H1 (cell line): Measurements from ENCODE around the gene ADIPOR2.

Experiments
- BRCA1 ChIP-seq: IDR thresholded peaks from 2 replicates; pipeline ENCODE4 v1.6.1; 2012; ENCODE audit warnings: low read depth, low read length, improper control_type of control experiment
- EP300 ChIP-seq, 2 experiments: IDR thresholded peaks; 1 replicate in 1 of 2; 2 replicates in 1 of 2; pipeline ENCODE4 v1.6.1; 2011 to 2012; ENCODE audit warnings: low read depth in 2 of 2, low read length in 2 of 2, mild to moderate bottlenecking in 2 of 2, borderline replicate concordance in 1 of 2, inconsistent platforms in 1 of 2, moderate library complexity in 1 of 2
- POLR2A ChIP-seq, 2 experiments: IDR thresholded peaks; 1 replicate in 1 of 2; 2 replicates in 1 of 2; pipeline ENCODE4 v1.6.1; 2011; ENCODE audit warnings: low read depth in 2 of 2, low read length in 2 of 2, mild to moderate bottlenecking in 2 of 2; ENCODE audit errors: control extremely low read depth in 1 of 2
- POLR2AphosphoS5 ChIP-seq: IDR thresholded peaks from 2 replicates; pipeline ENCODE4 v1.6.1; 2011; ENCODE audit warnings: low read depth, low read length
- SUZ12 ChIP-seq: fragments of 200-600 bp; sonication (generic); IDR thresholded peaks from 2 replicates; pipeline ENCODE4 v1.6.1; 2012; ENCODE audit warnings: mild to moderate bottlenecking, inconsistent platforms, low read length, moderate library complexity, mixed read lengths
- TF ChIP-seq, protein P1 (sequence below): IDR thresholded peaks from 2 replicates; pipeline ENCODE4 v1.6.1; 2011; ENCODE audit warnings: low read length, improper control_type of control experiment
- TF ChIP-seq, protein P2 (sequence below): IDR thresholded peaks from 2 replicates; pipeline ENCODE4 v1.6.1; 2012; ENCODE audit warnings: inconsistent platforms

GRCh38 chr12:1776170-1776921 lies 85.5 kb downstream of the ADIPOR2 start:
- no peak for TF ChIP-seq POLR2A (IDR thresholded peaks at IDR 0.05; ENCODE audit: control extremely low read depth in 1 of 2, low read depth in 2 of 2, low read length in 2 of 2)
- TF ChIP-seq SUZ12, result no peak
- TF ChIP-seq, protein P1, sequence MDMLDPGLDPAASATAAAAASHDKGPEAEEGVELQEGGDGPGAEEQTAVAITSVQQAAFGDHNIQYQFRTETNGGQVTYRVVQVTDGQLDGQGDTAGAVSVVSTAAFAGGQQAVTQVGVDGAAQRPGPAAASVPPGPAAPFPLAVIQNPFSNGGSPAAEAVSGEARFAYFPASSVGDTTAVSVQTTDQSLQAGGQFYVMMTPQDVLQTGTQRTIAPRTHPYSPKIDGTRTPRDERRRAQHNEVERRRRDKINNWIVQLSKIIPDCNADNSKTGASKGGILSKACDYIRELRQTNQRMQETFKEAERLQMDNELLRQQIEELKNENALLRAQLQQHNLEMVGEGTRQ, result no peak
- TF ChIP-seq, protein P2, sequence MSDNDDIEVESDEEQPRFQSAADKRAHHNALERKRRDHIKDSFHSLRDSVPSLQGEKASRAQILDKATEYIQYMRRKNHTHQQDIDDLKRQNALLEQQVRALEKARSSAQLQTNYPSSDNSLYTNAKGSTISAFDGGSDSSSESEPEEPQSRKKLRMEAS, result no peak
- no peak for TF ChIP-seq EP300 (IDR thresholded peaks at IDR 0.05; ENCODE audit: borderline replicate concordance in 1 of 2, low read depth in 2 of 2, low read length in 2 of 2)
- no peak for TF ChIP-seq POLR2AphosphoS5
- TF ChIP-seq BRCA1, result no peak
